NB4 (cell line): Measurements from ENCODE around the gene ZFYVE28.

Experiments used
- CTCF ChIP-seq: IDR thresholded peaks from one replicate; pipeline ENCODE4 v1.5.1; 2012; ENCODE audit warnings: low read depth, low read length
- MAX ChIP-seq: IDR thresholded peaks from 2 replicates; pipeline ENCODE4 v1.6.1; 2011; ENCODE audit warnings: low read depth, low read length
- POLR2A ChIP-seq: IDR thresholded peaks from 2 replicates; pipeline ENCODE4 v1.6.1; 2011; ENCODE audit warnings: mild to moderate bottlenecking; ENCODE audit not compliant: insufficient read length; ENCODE audit errors: extremely low read depth

GRCh38 chr4:2287594-2287915, 130.9 kb downstream of the ZFYVE28 start:
- TF ChIP-seq CTCF: no peak
- TF ChIP-seq POLR2A: no peak
- TF ChIP-seq MAX: no peak
